KG1 (cell line): ENCODE data around the gene UNC45A.
"Not testable (repeated sequence)": the region's sequence is repeated elsewhere in the genome, so short reads cannot be mapped to it uniquely, and the experiment has no call there.

Source experiments
- DNase-seq: peaks from one replicate; lab custom pipeline; 2025; lab: John Stamatoyannopoulos, UW

Gene UNC45A

GRCh38 chr15:90902840-90903732 is 32.0 kb upstream of the UNC45A start, which contains the start of gene MAN2A2:
TSS of gene MAN2A2 (plus strand) at chr15:90903302. CDS start at chr15:90904208, 906 bp downstream.
- peak; percentile 44 for DNase-seq

- DNase-seq = no peak
Observed at GRCh38 chr15:90903733-90904536, 31.1 kb upstream of the UNC45A start.

GRCh38 chr15:90904746-90905145 is 30.3 kb upstream of the UNC45A start:
- no peak for DNase-seq

GRCh38 chr15:90905306-90906180 is 29.5 kb upstream of the UNC45A start:
- no peak for DNase-seq

- DNase-seq = no peak
Observed at GRCh38 chr15:90906181-90906849, 28.8 kb upstream of the UNC45A start.

- DNase-seq = no peak
Observed at GRCh38 chr15:90907051-90907660, 27.9 kb upstream of the UNC45A start.

GRCh38 chr15:90907838-90908507 is 27.1 kb upstream of the UNC45A start:
- DNase-seq = no peak

GRCh38 chr15:90909449-90909848 is 25.6 kb upstream of the UNC45A start:
- not testable (repeated sequence) for DNase-seq

- DNase-seq = no peak
Observed at GRCh38 chr15:90909976-90910375, 25.1 kb upstream of the UNC45A start.

- DNase-seq = no peak
Observed at GRCh38 chr15:90910441-90911301, 24.4 kb upstream of the UNC45A start.

- DNase-seq = no peak
Observed at GRCh38 chr15:90911302-90911623, 23.8 kb upstream of the UNC45A start.

- no peak for DNase-seq
Observed at GRCh38 chr15:90911906-90912769, 22.9 kb upstream of the UNC45A start.

GRCh38 chr15:90912770-90913075 is 22.4 kb upstream of the UNC45A start:
- no peak for DNase-seq

GRCh38 chr15:90913398-90913944 is 21.6 kb upstream of the UNC45A start:
- no peak for DNase-seq

- no peak for DNase-seq
Observed at GRCh38 chr15:90914305-90915080, 20.6 kb upstream of the UNC45A start.

GRCh38 chr15:90915216-90915807 is 19.8 kb upstream of the UNC45A start:
- DNase-seq = no peak

- no peak for DNase-seq
Observed at GRCh38 chr15:90915808-90916440, 19.2 kb upstream of the UNC45A start.
